Measurements from ENCODE around the gene IGSF1.

Gene IGSF1

DNA sequence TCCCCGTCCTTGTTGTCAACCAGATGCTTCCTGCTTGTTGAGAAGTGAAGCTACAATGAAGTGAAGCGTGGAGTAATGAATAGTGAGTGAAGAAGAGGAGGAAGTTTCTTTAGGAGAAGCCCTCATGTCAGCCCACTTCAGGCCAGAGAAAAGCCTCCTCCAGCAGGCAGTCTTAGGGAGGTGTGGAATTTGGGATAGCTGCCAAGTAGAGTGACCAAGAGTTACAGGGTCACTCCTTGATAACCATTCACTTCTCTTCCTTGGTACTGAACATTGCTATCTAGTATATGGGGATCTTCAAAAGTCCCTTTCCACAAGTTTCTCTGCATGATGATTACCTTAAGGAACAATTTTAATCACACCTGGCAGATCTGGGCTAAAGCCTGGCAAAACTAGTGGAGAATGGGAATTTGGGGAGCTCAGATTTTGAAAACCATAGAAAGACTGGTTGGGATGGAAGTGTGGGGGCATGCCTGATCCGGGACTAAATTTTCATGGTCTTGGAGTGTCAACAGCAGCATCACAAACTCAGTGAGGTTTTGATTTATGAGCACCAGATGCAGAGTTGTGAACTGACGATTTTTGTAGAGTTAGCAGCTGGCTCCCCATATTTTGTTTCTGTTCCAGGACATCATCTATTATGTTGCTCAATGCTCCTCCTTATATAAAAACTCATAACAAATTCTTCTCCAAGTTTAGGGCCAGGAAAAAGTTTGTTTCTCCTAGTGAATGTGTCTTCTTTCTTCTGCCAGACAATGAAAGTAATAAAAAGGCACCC, 53.1 kb downstream of the IGSF1 start:
- DNase-seq (ENCODE audit: extremely low spot score) = no peak
- ChIA-PET CTCF (interaction anchor here (0.9 kb wide), 1 partner anchor 12 kb away, joined by 3 read pairs; no protein-coding TSS in a partner anchor), POLR2A (no interaction called here)
- TF ChIP-seq, protein P1, sequence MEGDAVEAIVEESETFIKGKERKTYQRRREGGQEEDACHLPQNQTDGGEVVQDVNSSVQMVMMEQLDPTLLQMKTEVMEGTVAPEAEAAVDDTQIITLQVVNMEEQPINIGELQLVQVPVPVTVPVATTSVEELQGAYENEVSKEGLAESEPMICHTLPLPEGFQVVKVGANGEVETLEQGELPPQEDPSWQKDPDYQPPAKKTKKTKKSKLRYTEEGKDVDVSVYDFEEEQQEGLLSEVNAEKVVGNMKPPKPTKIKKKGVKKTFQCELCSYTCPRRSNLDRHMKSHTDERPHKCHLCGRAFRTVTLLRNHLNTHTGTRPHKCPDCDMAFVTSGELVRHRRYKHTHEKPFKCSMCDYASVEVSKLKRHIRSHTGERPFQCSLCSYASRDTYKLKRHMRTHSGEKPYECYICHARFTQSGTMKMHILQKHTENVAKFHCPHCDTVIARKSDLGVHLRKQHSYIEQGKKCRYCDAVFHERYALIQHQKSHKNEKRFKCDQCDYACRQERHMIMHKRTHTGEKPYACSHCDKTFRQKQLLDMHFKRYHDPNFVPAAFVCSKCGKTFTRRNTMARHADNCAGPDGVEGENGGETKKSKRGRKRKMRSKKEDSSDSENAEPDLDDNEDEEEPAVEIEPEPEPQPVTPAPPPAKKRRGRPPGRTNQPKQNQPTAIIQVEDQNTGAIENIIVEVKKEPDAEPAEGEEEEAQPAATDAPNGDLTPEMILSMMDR (IDR thresholded peaks at IDR 0.05; ENCODE audit: control extremely low read depth, extremely low read depth, low read depth, missing control alignments) = no peak

DNA sequence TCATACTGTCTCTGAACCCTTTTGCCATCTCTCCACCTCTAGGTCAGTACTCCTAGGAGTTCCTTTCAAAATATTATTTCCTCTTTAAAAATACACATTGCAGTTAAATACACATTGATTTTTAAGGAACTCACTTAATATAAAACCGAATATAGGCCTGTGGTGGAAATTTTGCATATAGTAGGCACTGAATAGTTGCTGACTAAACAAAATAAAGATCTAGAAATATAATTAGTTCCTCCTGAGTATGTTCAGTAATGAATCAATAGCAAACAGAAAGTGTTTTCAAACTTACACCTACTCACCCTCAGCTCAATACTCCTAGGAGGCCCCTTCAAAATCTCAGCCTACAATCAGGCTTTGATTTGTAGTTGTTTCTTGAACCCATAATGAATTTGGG, 61.5 kb downstream of the IGSF1 start:
- POLR2A ChIA-PET = no interaction called here
- no peak for DNase-seq (ENCODE audit: extremely low spot score)
- CTCF ChIA-PET = no interaction called here
- TF ChIP-seq, protein P1 (IDR thresholded peaks at IDR 0.05; ENCODE audit: control extremely low read depth, extremely low read depth, low read depth, missing control alignments) = no peak

DNA sequence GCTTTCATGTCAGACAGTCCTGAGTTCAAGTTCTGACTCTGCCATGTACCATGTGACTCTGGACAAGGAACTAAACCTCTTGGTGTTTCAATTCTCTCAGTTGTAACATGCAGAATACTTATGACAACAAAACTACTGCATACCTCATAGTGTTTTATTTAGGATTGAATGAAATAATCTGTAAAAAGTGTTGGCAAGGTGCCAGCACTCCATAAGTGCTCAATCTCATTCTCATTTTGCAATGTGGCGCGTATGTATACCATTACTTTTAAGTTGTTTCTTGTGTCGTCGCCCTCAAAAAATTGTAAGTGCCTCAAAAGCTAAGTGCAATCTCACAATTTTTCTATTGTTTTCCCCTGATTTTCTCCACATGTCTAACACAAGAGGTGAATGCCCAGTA, 62.5 kb downstream of the IGSF1 start:
- POLR2A ChIA-PET = no interaction called here

DNA sequence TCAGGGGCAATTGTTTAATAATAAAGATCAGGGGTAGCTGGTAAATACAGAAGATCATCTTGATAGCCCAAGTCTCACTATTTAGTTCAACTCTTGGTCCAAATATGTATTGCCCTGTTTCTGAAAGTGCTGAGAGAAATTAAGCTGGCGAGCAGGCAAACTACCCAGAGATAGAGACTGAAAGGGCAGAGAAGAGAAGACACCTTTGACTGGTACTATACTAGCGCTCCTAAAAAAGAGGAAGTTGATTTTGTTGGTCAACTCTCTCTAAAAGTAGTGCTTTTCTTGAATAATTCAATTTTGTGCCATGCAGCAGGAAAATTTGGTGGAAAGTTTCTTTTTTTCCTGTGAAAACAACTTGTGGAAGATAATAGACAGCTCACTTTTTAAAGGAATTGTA, 64.0 kb downstream of the IGSF1 start:
- CTCF ChIA-PET = no interaction called here
- DNase-seq (ENCODE audit: extremely low spot score) = no peak
- TF ChIP-seq, protein P1 (IDR thresholded peaks at IDR 0.05; ENCODE audit: control extremely low read depth, extremely low read depth, low read depth, missing control alignments) = no peak
- POLR2A ChIA-PET = no interaction called here

More for the DNA sequence above, 62.5 kb downstream of the IGSF1 start:
- CTCF ChIA-PET = no interaction called here
- TF ChIP-seq, protein P1 (IDR thresholded peaks at IDR 0.05; ENCODE audit: control extremely low read depth, extremely low read depth, low read depth, missing control alignments) = no peak
- DNase-seq (ENCODE audit: extremely low spot score) = no peak

All from GM10248 (cell line).